K562 (cell line): ENCODE results near the gene AIDA. TPM values are rescaled to one million over a fixed set of nuclear protein-coding genes. Genes with fewer than 3 reads are reported as not detected.

Experiments
- ARID2 ChIP-seq: fragments of 450-650 bp; IDR thresholded peaks from 2 replicates; pipeline ENCODE4 v1.6.1; 2017; ENCODE audit warnings: antibody characterized with exemption, mild to moderate bottlenecking
- ATF2 ChIP-seq: sonication (generic); formaldehyde crosslinking; IDR thresholded peaks from 2 replicates; pipeline ENCODE4 v1.8.1; 2022; ENCODE audit warnings: missing genetic modification reagents
- CHD1 ChIP-seq: fragments of 200-600 bp; sonication (generic); IDR thresholded peaks from one replicate; pipeline ENCODE4 v1.6.1; 2012; ENCODE audit warnings: mild to moderate bottlenecking, moderate library complexity, low read length, inconsistent platforms
- GATAD2B ChIP-seq: fragments of 450-650 bp; IDR thresholded peaks from 2 replicates; pipeline ENCODE4 v1.6.1; 2017; ENCODE audit warnings: mild to moderate bottlenecking, borderline replicate concordance
- HDAC8 ChIP-seq: fragments of 450-650 bp; IDR thresholded peaks from 2 replicates; pipeline ENCODE4 v1.6.1; 2016; ENCODE audit warnings: mild to moderate bottlenecking, missing genetic modification characterization, moderate library complexity, missing compliant biosample characterization
- NCOA1 ChIP-seq: fragments of 450-650 bp; IDR thresholded peaks from 2 replicates; pipeline ENCODE4 v1.6.1; 2016; ENCODE audit warnings: low read depth
- NELFE ChIP-seq: IDR thresholded peaks from 2 replicates; pipeline ENCODE4 v1.6.1; 2011; ENCODE audit warnings: mild to moderate bottlenecking; ENCODE audit not compliant: insufficient read depth, insufficient read length
- RBFOX2 ChIP-seq: fragments of 200-400 bp; formaldehyde crosslinking; IDR thresholded peaks from 2 replicates; pipeline ENCODE4 v1.6.1; 2017; ENCODE audit warnings: low read depth, mild to moderate bottlenecking, low read length, moderate library complexity
- TEAD4 ChIP-seq, 2 experiments: sonication (generic) in 1 of 2; formaldehyde crosslinking in 1 of 2; IDR thresholded peaks; 2 replicates each; pipeline versions ENCODE4 v1.6.1 to v1.8.0; 2012 to 2022; ENCODE audit warnings: borderline replicate concordance in 1 of 2, inconsistent platforms in 1 of 2, low read length in 1 of 2, mild to moderate bottlenecking in 1 of 2, missing genetic modification reagents in 1 of 2
- THRAP3 ChIP-seq: fragments of 450-650 bp; IDR thresholded peaks from 2 replicates; pipeline ENCODE4 v1.6.1; 2016; ENCODE audit warnings: mild to moderate bottlenecking, inconsistent platforms, borderline replicate concordance
- ZC3H11A ChIP-seq: IDR thresholded peaks from 2 replicates; pipeline ENCODE4 v1.6.1; 2012; ENCODE audit warnings: low read depth, low read length, improper control_type of control experiment
- ZKSCAN1 ChIP-seq: fragments of 150-350 bp; IDR thresholded peaks from 2 replicates; pipeline ENCODE4 v1.6.1; 2016; ENCODE audit warnings: low read depth, low read length
- ZNF830 ChIP-seq: fragments of 250-450 bp; sonication (Bioruptor Pico); IDR thresholded peaks from 2 replicates; pipeline ENCODE4 v1.5.0; 2021; ENCODE audit warnings: mild to moderate bottlenecking
- ZZZ3 ChIP-seq: fragments of 450-650 bp; IDR thresholded peaks from 2 replicates; pipeline ENCODE4 v1.6.1; 2016; ENCODE audit warnings: antibody characterized with exemption, mild to moderate bottlenecking, moderate library complexity
- polyA plus RNA-seq, 8 experiments: library from polyadenylated mRNA; depleted of rRNA in 4 of 8; stranded (reverse) in 5 of 8; unstranded in 3 of 8; fragments of >200 nt; fragmentation: Nextera tagmentation in 2 of 8; fragmentation: Illumina TruSeq in 1 of 8; extraction: Ambion mirVana in 2 of 8; extraction: Trizol in 1 of 8; gene quantifications; 2 replicates each; pipeline versions ENCODE4 v1.2.1 to v1.2.3, GENCODE V29; 2011 to 2014; ENCODE audit warnings: inconsistent platforms in 1 of 8, missing spikeins in 1 of 8
- total RNA-seq, 7 experiments: library from RNA; depleted of rRNA in 6 of 7; stranded (reverse); fragments of >200 nt in 6 of 7; fragmentation: Illumina TruSeq in 2 of 7; extraction: Trizol in 2 of 7; gene quantifications; 2 replicates each; pipeline versions ENCODE4 v1.2.1 to v1.2.3, GENCODE V29; 2011 to 2021; ENCODE audit warnings: low replicate concordance in 1 of 7
- TF ChIP-seq, protein P1 (sequence below): fragments of 450-650 bp; IDR thresholded peaks from 2 replicates; pipeline ENCODE4 v1.7.1; 2018; ENCODE audit warnings: mild to moderate bottlenecking, low read depth; ENCODE audit not compliant: partially characterized antibody
- TF ChIP-seq, protein P2 (sequence below), 3 experiments: fragments of 200-800 bp in 1 of 3; fragments of 250-450 bp in 1 of 3; fragments of 450-650 bp in 1 of 3; sonication (Bioruptor Pico) in 1 of 3; sonication (Bioruptor generic) in 1 of 3; formaldehyde crosslinking in 1 of 3; IDR thresholded peaks; 2 replicates each; pipeline versions ENCODE4 v1.6.1 to v1.8.0; 2016 to 2022; ENCODE audit warnings: mild to moderate bottlenecking in 2 of 3, missing genetic modification characterization in 2 of 3, missing compliant biosample characterization in 1 of 3, moderate library complexity in 1 of 3
- TF ChIP-seq, protein P3 (sequence below): fragments of 450-650 bp; IDR thresholded peaks from 2 replicates; pipeline ENCODE4 v1.6.1; 2016

The AIDA gene
- total and polyA plus RNA-seq, 9 of the 15 experiments (the other 6 are each of a cell fraction or from before 2014, with no cell fraction given), result 18.2 to 77.9 (median 24.9) TPM

DNA sequence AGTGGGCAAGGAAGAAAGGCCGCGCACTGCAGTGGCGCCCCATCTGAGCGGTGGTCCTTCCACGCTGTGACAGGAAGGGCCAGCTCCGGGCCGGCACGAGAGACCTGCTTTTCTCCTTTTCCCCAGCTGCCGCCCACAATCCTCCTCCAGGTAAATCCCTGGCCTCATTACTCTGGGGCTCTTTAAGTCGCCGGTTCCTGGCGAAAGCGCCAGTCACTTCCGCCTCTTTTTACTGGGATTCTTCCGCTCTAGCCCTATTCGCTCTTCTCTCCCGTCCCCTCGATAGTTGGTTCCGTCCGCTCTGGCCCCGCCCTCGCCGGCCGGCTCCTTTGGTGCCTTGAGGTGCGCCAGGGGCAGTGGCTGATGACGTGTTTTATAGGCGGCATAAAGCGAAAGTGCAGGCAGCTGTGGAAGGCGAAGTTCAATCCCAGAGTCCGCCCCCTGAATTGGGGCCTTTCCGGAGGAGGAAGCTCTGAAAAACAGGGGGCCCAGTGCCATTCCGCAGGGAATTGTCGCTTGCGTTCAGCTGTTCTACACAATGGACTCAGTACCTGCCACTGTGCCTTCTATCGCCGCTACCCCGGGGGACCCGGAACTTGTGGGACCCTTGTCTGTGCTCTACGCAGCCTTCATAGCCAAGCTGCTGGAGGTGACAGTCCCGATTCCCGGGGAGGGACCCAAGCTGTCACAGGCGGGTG is 68.2 kb downstream of the AIDA start (continued):
- TF ChIP-seq, protein P1, sequence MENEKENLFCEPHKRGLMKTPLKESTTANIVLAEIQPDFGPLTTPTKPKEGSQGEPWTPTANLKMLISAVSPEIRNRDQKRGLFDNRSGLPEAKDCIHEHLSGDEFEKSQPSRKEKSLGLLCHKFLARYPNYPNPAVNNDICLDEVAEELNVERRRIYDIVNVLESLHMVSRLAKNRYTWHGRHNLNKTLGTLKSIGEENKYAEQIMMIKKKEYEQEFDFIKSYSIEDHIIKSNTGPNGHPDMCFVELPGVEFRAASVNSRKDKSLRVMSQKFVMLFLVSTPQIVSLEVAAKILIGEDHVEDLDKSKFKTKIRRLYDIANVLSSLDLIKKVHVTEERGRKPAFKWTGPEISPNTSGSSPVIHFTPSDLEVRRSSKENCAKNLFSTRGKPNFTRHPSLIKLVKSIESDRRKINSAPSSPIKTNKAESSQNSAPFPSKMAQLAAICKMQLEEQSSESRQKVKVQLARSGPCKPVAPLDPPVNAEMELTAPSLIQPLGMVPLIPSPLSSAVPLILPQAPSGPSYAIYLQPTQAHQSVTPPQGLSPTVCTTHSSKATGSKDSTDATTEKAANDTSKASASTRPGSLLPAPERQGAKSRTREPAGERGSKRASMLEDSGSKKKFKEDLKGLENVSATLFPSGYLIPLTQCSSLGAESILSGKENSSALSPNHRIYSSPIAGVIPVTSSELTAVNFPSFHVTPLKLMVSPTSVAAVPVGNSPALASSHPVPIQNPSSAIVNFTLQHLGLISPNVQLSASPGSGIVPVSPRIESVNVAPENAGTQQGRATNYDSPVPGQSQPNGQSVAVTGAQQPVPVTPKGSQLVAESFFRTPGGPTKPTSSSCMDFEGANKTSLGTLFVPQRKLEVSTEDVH, result peak; percentile 85
- TF ChIP-seq GATAD2B (peak; percentile 29), ZNF830 (no peak), ATF2 (no peak), RBFOX2 (peak; percentile 93), ZKSCAN1 (peak; percentile 85), NELFE (peak; percentile 30), ARID2 (no peak), ZZZ3 (no peak), HDAC8 (0 out of 2 replicates have a peak, but pooled peaks have one; percentile 41), THRAP3 (peak; percentile 62; the same call in 1 of the 2 replicates), NCOA1 (0 out of 2 replicates have a peak, but pooled peaks have one; percentile 10), CHD1 (no peak), TEAD4 (IDR thresholded peaks at IDR 0.05; ENCODE audit: low read length) (no peak), TEAD4 (CRISPR knock-in tag; IDR thresholded peaks at IDR 0.05; ENCODE audit: borderline replicate concordance) (no peak), ZC3H11A (no peak; the same call in 1 of the 2 replicates)
- TF ChIP-seq, protein P2, sequence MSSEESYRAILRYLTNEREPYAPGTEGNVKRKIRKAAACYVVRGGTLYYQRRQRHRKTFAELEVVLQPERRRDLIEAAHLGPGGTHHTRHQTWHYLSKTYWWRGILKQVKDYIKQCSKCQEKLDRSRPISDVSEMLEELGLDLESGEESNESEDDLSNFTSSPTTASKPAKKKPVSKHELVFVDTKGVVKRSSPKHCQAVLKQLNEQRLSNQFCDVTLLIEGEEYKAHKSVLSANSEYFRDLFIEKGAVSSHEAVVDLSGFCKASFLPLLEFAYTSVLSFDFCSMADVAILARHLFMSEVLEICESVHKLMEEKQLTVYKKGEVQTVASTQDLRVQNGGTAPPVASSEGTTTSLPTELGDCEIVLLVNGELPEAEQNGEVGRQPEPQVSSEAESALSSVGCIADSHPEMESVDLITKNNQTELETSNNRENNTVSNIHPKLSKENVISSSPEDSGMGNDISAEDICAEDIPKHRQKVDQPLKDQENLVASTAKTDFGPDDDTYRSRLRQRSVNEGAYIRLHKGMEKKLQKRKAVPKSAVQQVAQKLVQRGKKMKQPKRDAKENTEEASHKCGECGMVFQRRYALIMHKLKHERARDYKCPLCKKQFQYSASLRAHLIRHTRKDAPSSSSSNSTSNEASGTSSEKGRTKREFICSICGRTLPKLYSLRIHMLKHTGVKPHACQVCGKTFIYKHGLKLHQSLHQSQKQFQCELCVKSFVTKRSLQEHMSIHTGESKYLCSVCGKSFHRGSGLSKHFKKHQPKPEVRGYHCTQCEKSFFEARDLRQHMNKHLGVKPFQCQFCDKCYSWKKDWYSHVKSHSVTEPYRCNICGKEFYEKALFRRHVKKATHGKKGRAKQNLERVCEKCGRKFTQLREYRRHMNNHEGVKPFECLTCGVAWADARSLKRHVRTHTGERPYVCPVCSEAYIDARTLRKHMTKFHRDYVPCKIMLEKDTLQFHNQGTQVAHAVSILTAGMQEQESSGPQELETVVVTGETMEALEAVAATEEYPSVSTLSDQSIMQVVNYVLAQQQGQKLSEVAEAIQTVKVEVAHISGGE (CRISPR knock-in tag; IDR thresholded peaks at IDR 0.05), result peak in 1 of 3 experiments; percentile 88; a peak in 2 of 6 replicates
- TF ChIP-seq, protein P3, sequence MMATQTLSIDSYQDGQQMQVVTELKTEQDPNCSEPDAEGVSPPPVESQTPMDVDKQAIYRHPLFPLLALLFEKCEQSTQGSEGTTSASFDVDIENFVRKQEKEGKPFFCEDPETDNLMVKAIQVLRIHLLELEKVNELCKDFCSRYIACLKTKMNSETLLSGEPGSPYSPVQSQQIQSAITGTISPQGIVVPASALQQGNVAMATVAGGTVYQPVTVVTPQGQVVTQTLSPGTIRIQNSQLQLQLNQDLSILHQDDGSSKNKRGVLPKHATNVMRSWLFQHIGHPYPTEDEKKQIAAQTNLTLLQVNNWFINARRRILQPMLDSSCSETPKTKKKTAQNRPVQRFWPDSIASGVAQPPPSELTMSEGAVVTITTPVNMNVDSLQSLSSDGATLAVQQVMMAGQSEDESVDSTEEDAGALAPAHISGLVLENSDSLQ, result peak; percentile 17; the same call in 1 of the 2 replicates
